Spleen (tissue), 11 donors: ENCODE measurements around the gene NUCB2. TPM values are rescaled to one million over a fixed set of nuclear protein-coding genes. Genes with fewer than 3 reads are reported as not detected.

Experiments
- DNase-seq: peaks from one replicate; pipeline ENCODE4 v3.0.0-alpha.2; 2020
- H3K27ac ChIP-seq, 8 donors: fragments of 200-600 bp; sonication (generic) in 7 of 8; 1 replicate in 4 of 8; 2 replicates in 4 of 8; pipeline versions ENCODE4 v1.5.0 to v1.8.0; 2016 to 2021; ENCODE audit warnings: inconsistent platforms in 4 of 8, mild to moderate bottlenecking in 4 of 8, moderate library complexity in 1 of 8
- H3K27me3 ChIP-seq, 7 donors: fragments of 200-600 bp; sonication (generic) in 6 of 7; replicated peaks in 1 of 7; 1 replicate in 4 of 7; 2 replicates in 3 of 7; pipeline versions ENCODE4 v1.5.0 to v1.8.0; 2016 to 2021; ENCODE audit warnings: inconsistent platforms in 3 of 7, mild to moderate bottlenecking in 1 of 7
- H3K36me3 ChIP-seq, 6 donors: fragments of 200-600 bp; sonication (generic) in 5 of 6; 1 replicate in 4 of 6; 2 replicates in 2 of 6; pipeline versions ENCODE4 v1.5.0 to v1.8.0; 2016 to 2021; ENCODE audit warnings: inconsistent platforms in 2 of 6
- H3K4me1 ChIP-seq, 6 donors: fragments of 200-600 bp; sonication (generic) in 5 of 6; 1 replicate in 3 of 6; 2 replicates in 3 of 6; pipeline versions ENCODE4 v1.5.0 to v1.8.0; 2016 to 2021; ENCODE audit warnings: inconsistent platforms in 3 of 6
- H3K4me3 ChIP-seq, 8 donors: fragments of 200-600 bp; sonication (generic) in 7 of 8; 1 replicate in 4 of 8; 2 replicates in 4 of 8; pipeline versions ENCODE4 v1.5.0 to v1.8.0; 2016 to 2021; ENCODE audit warnings: inconsistent platforms in 4 of 8, mild to moderate bottlenecking in 4 of 8, moderate library complexity in 2 of 8
- H3K9me3 ChIP-seq, 8 donors: fragments of 200-600 bp; sonication (generic) in 7 of 8; 1 replicate in 4 of 8; 2 replicates in 4 of 8; pipeline versions ENCODE4 v1.5.0 to v1.8.0; 2016 to 2021; ENCODE audit warnings: inconsistent platforms in 4 of 8
- POLR2A ChIP-seq, 3 donors: fragments of 450-650 bp; IDR thresholded peaks; one replicate each; pipeline ENCODE4 v1.5.1; 2017; ENCODE audit warnings: antibody characterized with exemption in 3 of 3, mild to moderate bottlenecking in 1 of 3
- POLR2AphosphoS5 ChIP-seq, 3 donors: sonication (generic); formaldehyde crosslinking; IDR thresholded peaks; one replicate each; pipeline ENCODE4 v1.5.1; 2017; ENCODE audit warnings: antibody characterized with exemption in 3 of 3
- whole genome bisulfite sequencing, 5 donors: extraction: QIAGEN DNeasy Blood & Tissue Kit in 3 of 5; methylation state at CpG; one replicate each; pipeline versions ENCODE4 v1.1.5 to v1.1.7; 2013 to 2018; 5-methylcytosine and 5-hydroxymethylcytosine counted together
- intact Hi-C: fragments of 100-400 bp; cut with DNase I; formaldehyde crosslinking; loops from one replicate; pipeline ENCODE4 v1.15.0; 2023; ENCODE audit warnings: low total_unique reads
- polyA plus RNA-seq, 3 donors: library from polyadenylated mRNA; stranded (reverse); fragments of 200-250 nt; gene quantifications; one replicate each; pipeline ENCODE4 v1.2.1, GENCODE V29; 2013
- total RNA-seq, 7 donors: library from RNA; depleted of rRNA in 3 of 7; stranded (reverse); fragments of >200 nt in 3 of 7; fragmentation: NEBNext Ultra II Directional in 4 of 7; extraction: Animal tissue kit (Norgen Biotek cat#: 25700) in 4 of 7; gene quantifications; one replicate each; pipeline versions ENCODE4 v1.1.0 to v1.2.1, GENCODE V29; 2016 to 2021
- TF ChIP-seq, protein P1 (sequence below), 11 experiments: fragments of 200-600 bp in 7 of 11; fragments of 450-650 bp in 4 of 11; sonication (generic) in 4 of 11; IDR thresholded peaks in 8 of 11; conservative IDR thresholded peaks in 3 of 11; 1 replicate in 7 of 11; 2 replicates in 4 of 11; pipeline versions ENCODE4 v1.4.0 to v1.8.0; 2016 to 2021; ENCODE audit warnings: antibody characterized with exemption in 11 of 11, inconsistent platforms in 4 of 11, mild to moderate bottlenecking in 1 of 11
- donor health status: healthy with polysubstance abuse.
- donor health status: DM: no; HTN: no; CAD: no; lungs with moderate emphysema.
- donor health status: DM: no; HTN: no; CAD: no.
- donor health status: Bipolar disorder and iron deficiency.
- donor health status: healthy.
- donor health status: DM: no; HTN: no; CAD: no.
- donor health status: DM: yes; HTN: yes; CAD: no.

NUCB2 gene
- total and polyA plus RNA-seq, 10 donors = 15.6 to 60.2 (median 46.2) TPM

DNA sequence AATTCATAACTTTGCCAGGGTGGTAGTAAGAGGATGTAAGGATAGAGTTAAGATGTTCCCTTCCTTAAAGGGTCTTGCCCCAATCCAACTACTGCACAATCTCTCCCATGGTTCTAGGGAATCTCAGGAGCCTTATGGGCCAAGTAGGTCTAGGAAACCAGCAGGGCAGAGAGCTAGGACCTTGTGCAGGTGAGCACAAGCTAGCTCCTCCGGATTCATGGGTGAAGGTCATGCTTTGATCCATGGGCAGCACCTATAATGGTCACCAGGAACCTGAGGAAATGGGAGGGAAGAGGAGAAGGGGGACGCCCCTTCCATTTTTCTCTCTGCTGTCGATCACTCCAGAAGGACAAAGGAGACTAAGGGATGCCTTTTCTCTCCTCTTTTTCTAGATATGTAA is 95.1 kb downstream of the NUCB2 start:
- WGBS, 5 donors = 58 to 75% (median 59%) methylated on average over 3 of the region's 3 CpGs
- DNase-seq = no peak
- no peak overlapping the region for H3K27ac ChIP-seq
- TF ChIP-seq, protein P1, sequence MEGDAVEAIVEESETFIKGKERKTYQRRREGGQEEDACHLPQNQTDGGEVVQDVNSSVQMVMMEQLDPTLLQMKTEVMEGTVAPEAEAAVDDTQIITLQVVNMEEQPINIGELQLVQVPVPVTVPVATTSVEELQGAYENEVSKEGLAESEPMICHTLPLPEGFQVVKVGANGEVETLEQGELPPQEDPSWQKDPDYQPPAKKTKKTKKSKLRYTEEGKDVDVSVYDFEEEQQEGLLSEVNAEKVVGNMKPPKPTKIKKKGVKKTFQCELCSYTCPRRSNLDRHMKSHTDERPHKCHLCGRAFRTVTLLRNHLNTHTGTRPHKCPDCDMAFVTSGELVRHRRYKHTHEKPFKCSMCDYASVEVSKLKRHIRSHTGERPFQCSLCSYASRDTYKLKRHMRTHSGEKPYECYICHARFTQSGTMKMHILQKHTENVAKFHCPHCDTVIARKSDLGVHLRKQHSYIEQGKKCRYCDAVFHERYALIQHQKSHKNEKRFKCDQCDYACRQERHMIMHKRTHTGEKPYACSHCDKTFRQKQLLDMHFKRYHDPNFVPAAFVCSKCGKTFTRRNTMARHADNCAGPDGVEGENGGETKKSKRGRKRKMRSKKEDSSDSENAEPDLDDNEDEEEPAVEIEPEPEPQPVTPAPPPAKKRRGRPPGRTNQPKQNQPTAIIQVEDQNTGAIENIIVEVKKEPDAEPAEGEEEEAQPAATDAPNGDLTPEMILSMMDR (IDR thresholded peaks at IDR 0.05 in 8 of 11, conservative IDR thresholded peaks at IDR 0.05 in 3 of 11) = no peak
- TF ChIP-seq POLR2AphosphoS5 (IDR thresholded peaks at IDR 0.05) = no peak
- no peak for TF ChIP-seq POLR2A (IDR thresholded peaks at IDR 0.05)
- H3K27me3 ChIP-seq = no peaks in the 10 kb centered on the region
- H3K9me3 ChIP-seq = peaks cover 22 to 80% (median 65%) of the 10 kb centered on the region in 8 donors
- peaks cover 9 to 87% (median 37%) of the 10 kb centered on the region in 6 donors for H3K36me3 ChIP-seq
- H3K4me3 ChIP-seq = peak overlapping the region in 1 of 8 donors; percentile 4
- intact Hi-C loops = no loop called here
- no peaks in the 10 kb centered on the region for H3K4me1 ChIP-seq

DNA sequence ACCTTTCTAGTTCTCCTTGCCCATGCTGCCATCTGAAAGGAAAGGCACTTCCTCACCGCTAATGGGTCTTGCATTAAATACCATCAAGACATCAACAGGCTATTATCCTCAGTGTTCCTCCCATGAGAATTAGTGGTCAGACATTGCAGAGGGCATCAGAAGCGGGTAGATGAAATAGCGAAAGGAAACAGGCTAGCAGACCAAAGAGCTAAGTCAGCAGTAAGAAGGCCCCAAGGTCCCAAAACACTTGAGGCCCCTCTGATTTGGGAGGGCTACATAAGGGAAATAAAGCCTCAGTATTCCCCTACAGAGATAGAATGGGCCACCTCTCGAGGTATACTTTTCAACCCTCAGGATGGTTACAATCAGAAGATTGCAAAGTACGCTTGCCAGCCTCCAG is 99.0 kb downstream of the NUCB2 start:
- Histone ChIP-seq H3K4me3 (no peak overlapping the region), H3K27me3 (no peaks in the 10 kb centered on the region), H3K27ac (no peak overlapping the region), H3K4me1 (no peaks in the 10 kb centered on the region), H3K36me3 (peaks cover 7 to 70% (median 20%) of the 10 kb centered on the region in 6 donors), H3K9me3 (peaks cover 16 to 62% (median 46%) of the 10 kb centered on the region in 8 donors)
- TF ChIP-seq, protein P1 (IDR thresholded peaks at IDR 0.05 in 8 of 11, conservative IDR thresholded peaks at IDR 0.05 in 3 of 11) = no peak
- no peak for TF ChIP-seq POLR2AphosphoS5 (IDR thresholded peaks at IDR 0.05)
- no peak for TF ChIP-seq POLR2A (IDR thresholded peaks at IDR 0.05)
- 79 to 89% (median 82%) methylated on average over 5 of the region's 5 CpGs for WGBS, 5 donors
- intact Hi-C loops = no loop called here
- no peak for DNase-seq

DNA sequence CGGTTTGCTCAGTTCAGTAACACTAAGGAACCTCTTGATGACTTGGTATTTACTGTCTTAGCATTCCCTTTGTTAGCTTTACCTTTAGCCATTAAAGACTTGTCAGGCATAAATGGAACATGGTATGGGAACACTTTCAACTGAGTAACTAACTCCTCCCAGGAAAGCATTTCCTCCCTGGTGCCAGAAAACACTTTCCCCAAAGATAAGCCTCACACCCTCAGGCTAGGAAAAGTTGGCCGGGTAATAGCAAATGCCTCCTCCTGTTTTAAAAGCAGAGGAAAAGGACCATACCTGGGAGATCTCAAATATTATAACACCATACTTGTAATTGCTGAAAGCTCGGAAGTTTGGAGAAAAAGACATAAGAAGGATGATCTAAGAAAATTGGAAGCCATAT is 100.0 kb downstream of the NUCB2 start:
- H3K36me3 ChIP-seq = peaks cover 4 to 60% (median 17%) of the 10 kb centered on the region in 6 donors

GRCh38 chr11:17378655-17379054 is 102.1 kb downstream of the NUCB2 start:
- DNase-seq = no peak
- Histone ChIP-seq H3K4me3 (no peak overlapping the region), H3K4me1 (peaks cover 0 to 2% (median 0%) of the 10 kb centered on the region in 6 donors), H3K9me3 (peaks cover 0 to 31% (median 15%) of the 10 kb centered on the region in 8 donors), H3K27me3 (no peaks in the 10 kb centered on the region), H3K36me3 (peaks cover 0 to 39% (median 0%) of the 10 kb centered on the region in 6 donors), H3K27ac (no peak overlapping the region)
- intact Hi-C loops = no loop called here
- WGBS, 5 donors = 64 to 89% (median 67%) methylated on average over 2 of the region's 2 CpGs
- TF ChIP-seq POLR2AphosphoS5 (IDR thresholded peaks at IDR 0.05) = no peak
- no peak for TF ChIP-seq POLR2A (IDR thresholded peaks at IDR 0.05)
- TF ChIP-seq, protein P1 (IDR thresholded peaks at IDR 0.05 in 8 of 11, conservative IDR thresholded peaks at IDR 0.05 in 3 of 11) = no peak

More for the DNA sequence above, 100.0 kb downstream of the NUCB2 start:
- no peak for TF ChIP-seq POLR2A (IDR thresholded peaks at IDR 0.05)
- TF ChIP-seq POLR2AphosphoS5 (IDR thresholded peaks at IDR 0.05) = no peak
- TF ChIP-seq, protein P1 (IDR thresholded peaks at IDR 0.05 in 8 of 11, conservative IDR thresholded peaks at IDR 0.05 in 3 of 11) = no peak
- Histone ChIP-seq H3K4me1 (no peaks in the 10 kb centered on the region), H3K27me3 (no peaks in the 10 kb centered on the region), H3K27ac (no peak overlapping the region), H3K4me3 (no peak overlapping the region), H3K9me3 (peaks cover 11 to 53% (median 37%) of the 10 kb centered on the region in 8 donors)
- no peak for DNase-seq
- intact Hi-C loops = no loop called here
- WGBS, 5 donors = 85 to 95% (median 88%) methylated on average over 3 of the region's 3 CpGs
